ENCODE results near the gene HELLS. TPM values are rescaled to one million over a fixed set of nuclear protein-coding genes. Genes with fewer than 3 reads are reported as not detected.
"Not testable (repeated sequence)": the region's sequence is repeated elsewhere in the genome, so short reads cannot be mapped to it uniquely, and the experiment has no call there.

The HELLS gene
- total and polyA plus RNA-seq, 10 donors, result 5.1 to 38.7 (median 16.3) TPM

- WGBS, 5 donors, result 3 to 4% (median 3%) methylated on average over 25 of the region's 25 CpGs
- no peak for DNase-seq
- H3K4me1 ChIP-seq, result peaks cover 8 to 32% (median 19%) of the 10 kb centered on the region in 6 donors
- peaks cover 0 to 2% (median 0%) of the 10 kb centered on the region in 6 donors for H3K36me3 ChIP-seq
- H3K4me3 ChIP-seq, result peak overlapping the region; percentile 62 to 94 (median 80)
- peak overlapping the region in 6 of 8 donors; percentile 40 to 81 (median 77) for H3K27ac ChIP-seq
- intact Hi-C loops (cut with DNase I; ENCODE audit: low total_unique reads), result no loop called here
- no peaks in the 10 kb centered on the region for H3K9me3 ChIP-seq
- TF ChIP-seq POLR2AphosphoS5 (IDR thresholded peaks at IDR 0.05) (no peak), CTCF (IDR thresholded peaks at IDR 0.05 in 8 of 11, conservative IDR thresholded peaks at IDR 0.05 in 3 of 11) (no peak), POLR2A (IDR thresholded peaks at IDR 0.05) (no peak)
- H3K27me3 ChIP-seq (replicated peaks in 1 of 7), result no peaks in the 10 kb centered on the region
These were observed 687 bp downstream of the HELLS start for GRCh38 chr10:94546049-94546900.

- H3K9me3 ChIP-seq, result no peaks in the 10 kb centered on the region
- no peak for DNase-seq
- TF ChIP-seq CTCF (IDR thresholded peaks at IDR 0.05 in 8 of 11, conservative IDR thresholded peaks at IDR 0.05 in 3 of 11) (no peak), POLR2AphosphoS5 (IDR thresholded peaks at IDR 0.05) (no peak), POLR2A (IDR thresholded peaks at IDR 0.05) (no peak)
- WGBS, 5 donors, result 50 to 77% (median 63%) methylated on average over 1 of the region's 1 CpG
- intact Hi-C loops (cut with DNase I; ENCODE audit: low total_unique reads), result no loop called here
- peak overlapping the region in 4 of 8 donors; percentile 62 to 92 (median 78) for H3K4me3 ChIP-seq
- H3K27me3 ChIP-seq (replicated peaks in 1 of 7), result no peaks in the 10 kb centered on the region
- peaks cover 0 to 7% (median 0%) of the 10 kb centered on the region in 6 donors for H3K36me3 ChIP-seq
- no peak overlapping the region for H3K27ac ChIP-seq
- peaks cover 8 to 32% (median 19%) of the 10 kb centered on the region in 6 donors for H3K4me1 ChIP-seq
These were observed 1.3 kb downstream of the HELLS start for GRCh38 chr10:94546901-94547185.

- Histone ChIP-seq H3K4me3 (no peak overlapping the region), H3K9me3 (no peaks in the 10 kb centered on the region), H3K4me1 (peaks cover 8 to 32% (median 19%) of the 10 kb centered on the region in 6 donors), H3K27ac (no peak overlapping the region), H3K27me3 (replicated peaks in 1 of 7) (no peaks in the 10 kb centered on the region), H3K36me3 (peaks cover 0 to 17% (median 0%) of the 10 kb centered on the region in 6 donors)
- TF ChIP-seq CTCF (IDR thresholded peaks at IDR 0.05 in 8 of 11, conservative IDR thresholded peaks at IDR 0.05 in 3 of 11) (no peak), POLR2A (IDR thresholded peaks at IDR 0.05) (no peak), POLR2AphosphoS5 (IDR thresholded peaks at IDR 0.05) (no peak)
- DNase-seq, result no peak
- intact Hi-C loops (cut with DNase I; ENCODE audit: low total_unique reads), result no loop called here
These were observed 3.6 kb downstream of the HELLS start for GRCh38 chr10:94549221-94549620.

- not testable (repeated sequence) for H3K27ac ChIP-seq
- H3K36me3 ChIP-seq, result peaks cover 0 to 83% (median 2%) of the 10 kb centered on the region in 6 donors
- 90 to 93% (median 91%) methylated on average over 11 to 13 of the region's 13 CpGs for WGBS, 5 donors
These were observed 22.2 kb downstream of the HELLS start for GRCh38 chr10:94567714-94568307.

More at GRCh38 chr10:94567714-94568307, 22.2 kb downstream of the HELLS start:
- H3K4me1 ChIP-seq; H3K27me3 ChIP-seq (replicated peaks in 1 of 7); H3K9me3 ChIP-seq; H3K4me3 ChIP-seq; intact Hi-C loops (cut with DNase I; ENCODE audit: low total_unique reads); DNase-seq: not testable (repeated sequence)

Data from spleen (tissue), 11 donors.